Astrocyte (in vitro differentiated cells and primary cell): ENCODE results near the gene ASPG. TPM values are rescaled to one million over a fixed set of nuclear protein-coding genes. Genes with fewer than 3 reads are reported as not detected.

Experiments used
- DNase-seq: peaks from one replicate; pipeline ENCODE4 v3.0.0-alpha.2; 2010; ENCODE audit warnings: low read depth
- FAIRE-seq: peaks from 2 replicates; lab custom pipeline; 2011; peaks lifted over from hg19 to GRCh38; lab: Jason Lieb, UNC
- H2AFZ ChIP-seq: 2 replicates; pipeline ENCODE4 v1.6.0; 2012; ENCODE audit warnings: low read depth, low read length, inconsistent platforms
- H3K27ac ChIP-seq: 2 replicates; pipeline ENCODE4 v1.5.1; 2011; ENCODE audit warnings: low read depth, low read length, inconsistent platforms
- H3K27me3 ChIP-seq: 2 replicates; pipeline ENCODE4 v1.6.0; 2011; ENCODE audit warnings: low read length, inconsistent platforms; ENCODE audit not compliant: insufficient read depth
- H3K36me3 ChIP-seq: 2 replicates; pipeline ENCODE4 v1.5.1; 2011; ENCODE audit warnings: low read length, inconsistent platforms; ENCODE audit not compliant: insufficient read depth
- H3K4me1 ChIP-seq: 2 replicates; pipeline ENCODE4 v1.5.1; 2011; ENCODE audit warnings: low read length, inconsistent platforms; ENCODE audit not compliant: insufficient read depth
- H3K4me2 ChIP-seq: 2 replicates; pipeline ENCODE4 v1.6.0; 2012; ENCODE audit warnings: low read length, inconsistent platforms
- H3K4me3 ChIP-seq: 2 replicates; pipeline ENCODE4 v1.5.1; 2011; ENCODE audit warnings: low read depth, mild to moderate bottlenecking, low read length, inconsistent platforms; ENCODE audit not compliant: insufficient read depth
- H3K79me2 ChIP-seq: 2 replicates; pipeline ENCODE4 v1.6.0; 2012; ENCODE audit warnings: mild to moderate bottlenecking, low read length, inconsistent platforms; ENCODE audit not compliant: insufficient read depth
- H3K9ac ChIP-seq: 2 replicates; pipeline ENCODE4 v1.6.0; 2012; ENCODE audit warnings: mild to moderate bottlenecking, low read length, inconsistent platforms
- H3K9me3 ChIP-seq: 2 replicates; pipeline ENCODE4 v1.5.1; 2012; ENCODE audit warnings: low read depth, mild to moderate bottlenecking, low read length, inconsistent platforms; ENCODE audit not compliant: insufficient read depth
- H4K20me1 ChIP-seq: 2 replicates; pipeline ENCODE4 v1.6.0; 2012; ENCODE audit warnings: low read length, inconsistent platforms; ENCODE audit not compliant: insufficient read depth
- H3K27ac Mint-ChIP-seq: one replicate; pipeline ENCODE4 v1.8.0; 2021; ENCODE audit warnings: mild to moderate bottlenecking, mixed read lengths; ENCODE audit not compliant: unreplicated experiment
- H3K27me3 Mint-ChIP-seq: one replicate; pipeline ENCODE4 v1.8.0; 2021; ENCODE audit warnings: low read depth, mixed read lengths; ENCODE audit not compliant: unreplicated experiment
- H3K36me3 Mint-ChIP-seq: one replicate; pipeline ENCODE4 v1.8.0; 2021; ENCODE audit warnings: low read depth, mixed read lengths; ENCODE audit not compliant: unreplicated experiment
- H3K4me1 Mint-ChIP-seq: one replicate; pipeline ENCODE4 v1.8.0; 2021; ENCODE audit warnings: low read depth, mixed read lengths; ENCODE audit not compliant: unreplicated experiment
- H3K4me3 Mint-ChIP-seq: one replicate; pipeline ENCODE4 v1.8.0; 2021; ENCODE audit warnings: mild to moderate bottlenecking, moderate library complexity, mixed read lengths; ENCODE audit not compliant: unreplicated experiment
- H3K9me3 Mint-ChIP-seq: one replicate; pipeline ENCODE4 v1.8.0; 2021; ENCODE audit warnings: mild to moderate bottlenecking, mixed read lengths; ENCODE audit not compliant: unreplicated experiment
- CTCF ChIP-seq: IDR thresholded peaks from 2 replicates; pipeline ENCODE4 v1.5.1; 2011; ENCODE audit warnings: low read depth, mild to moderate bottlenecking, inconsistent platforms, low read length, moderate library complexity; ENCODE audit not compliant: insufficient read depth
- EZH2 ChIP-seq: IDR thresholded peaks from 2 replicates; pipeline ENCODE4 v1.6.1; 2012; ENCODE audit warnings: mild to moderate bottlenecking, low read length, inconsistent platforms; ENCODE audit not compliant: insufficient read depth
- total RNA-seq: library from RNA; stranded (reverse); gene quantifications from 2 replicates; pipeline ENCODE4 v1.2.1, GENCODE V29; 2021

ASPG gene
- total RNA-seq, 1 donor from 2014 or later: not detected

DNA sequence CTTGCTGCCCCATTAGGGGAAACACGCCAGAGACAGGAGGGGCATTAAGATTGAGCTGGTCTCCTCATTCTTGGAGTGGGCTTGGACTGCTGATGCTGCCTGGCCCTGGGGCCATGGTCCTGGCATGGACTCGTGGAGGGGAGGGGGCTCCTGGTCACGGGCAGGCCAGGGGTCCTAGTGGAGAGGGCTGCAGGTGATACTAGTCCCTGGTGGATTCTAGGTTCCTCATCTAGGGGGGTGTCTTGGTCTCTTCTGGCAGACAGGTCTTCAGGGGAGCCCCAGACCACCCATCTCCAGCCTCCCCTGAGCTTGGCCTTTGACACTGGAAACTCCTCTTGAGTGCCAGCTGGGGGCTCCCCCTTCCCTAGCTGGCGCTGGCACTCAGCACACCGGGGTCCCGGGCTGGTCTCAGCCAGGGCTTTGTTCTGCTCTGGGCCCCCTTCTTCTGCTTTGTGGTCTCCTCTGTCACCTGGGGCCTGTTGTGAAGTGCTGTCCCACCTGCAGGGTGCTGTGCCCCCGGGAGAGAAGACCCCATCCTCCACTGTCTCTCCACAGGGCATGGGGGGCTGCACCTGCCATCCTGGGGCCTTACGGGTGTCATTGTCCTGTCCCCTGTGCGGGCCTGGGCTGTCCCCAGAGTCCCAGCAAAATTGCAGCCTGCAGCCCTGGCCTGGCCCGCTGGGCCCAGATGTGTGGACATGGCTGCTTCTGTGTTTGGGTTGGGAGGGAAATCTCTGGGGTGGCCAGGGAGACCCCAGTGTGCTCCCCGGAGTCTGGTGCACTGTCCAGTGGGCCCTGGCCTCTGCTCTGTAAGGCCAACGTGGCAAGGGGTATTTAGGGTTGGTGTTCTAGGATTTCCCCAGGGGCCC, 55.2 kb downstream of the ASPG start:
- TF ChIP-seq CTCF (no peak), EZH2 (no peak)
- no peak overlapping the region for H3K9ac ChIP-seq
- Mint-ChIP-seq H3K4me1 (no peaks in the 10 kb centered on the region), H3K36me3 (no peaks in the 10 kb centered on the region), H3K4me3 (no peak overlapping the region), H3K27me3 (peaks cover 30% of the 10 kb centered on the region), H3K9me3 (no peaks in the 10 kb centered on the region), H3K27ac (no peak overlapping the region)
- DNase-seq: no peak
- no peak for FAIRE-seq
- H3K27me3 ChIP-seq: peaks cover 15% of the 10 kb centered on the region
- H3K4me3 ChIP-seq: no peak overlapping the region
- H3K9me3 ChIP-seq: no peaks in the 10 kb centered on the region
- no peak overlapping the region for H3K27ac ChIP-seq
- no peaks in the 10 kb centered on the region for H3K79me2 ChIP-seq
- H3K36me3 ChIP-seq: no peaks in the 10 kb centered on the region
- H4K20me1 ChIP-seq: no peaks in the 10 kb centered on the region
- no peak overlapping the region for H3K4me2 ChIP-seq
- no peak overlapping the region for H2AFZ ChIP-seq
- peaks cover 5% of the 10 kb centered on the region for H3K4me1 ChIP-seq

DNA sequence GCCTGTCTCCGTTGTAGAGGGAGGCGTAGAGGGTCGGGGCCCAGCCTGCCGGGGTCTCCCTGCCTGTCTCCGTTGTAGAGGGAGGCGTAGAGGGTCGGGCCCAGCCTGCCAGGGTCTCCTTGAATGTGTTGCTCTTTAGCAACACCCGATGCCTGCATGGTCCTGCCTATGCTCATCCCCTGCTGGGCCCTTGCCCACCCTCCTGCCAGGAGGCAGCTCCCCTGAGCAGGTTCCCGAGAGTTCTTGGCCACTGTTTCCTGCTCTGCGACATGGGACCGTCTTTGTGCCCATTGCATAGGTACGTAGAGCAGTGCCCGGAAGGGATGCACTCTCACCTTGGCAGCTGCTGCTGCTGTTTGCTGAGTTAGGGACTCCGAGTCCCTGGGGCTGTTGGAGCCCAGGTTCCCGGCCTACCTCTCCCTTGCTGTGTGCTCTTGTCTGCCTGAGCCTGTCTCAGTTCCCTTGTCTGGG, 56.2 kb downstream of the ASPG start:
- Histone ChIP-seq H3K4me1 (peaks cover 5% of the 10 kb centered on the region), H4K20me1 (no peaks in the 10 kb centered on the region), H2AFZ (no peak overlapping the region), H3K27ac (no peak overlapping the region), H3K4me2 (no peak overlapping the region), H3K27me3 (peaks cover 11% of the 10 kb centered on the region), H3K4me3 (no peak overlapping the region), H3K9ac (no peak overlapping the region), H3K36me3 (no peaks in the 10 kb centered on the region), H3K9me3 (no peaks in the 10 kb centered on the region), H3K79me2 (no peaks in the 10 kb centered on the region)
- Mint-ChIP-seq H3K36me3 (no peaks in the 10 kb centered on the region), H3K4me3 (no peak overlapping the region), H3K9me3 (no peaks in the 10 kb centered on the region), H3K27ac (no peak overlapping the region), H3K27me3 (peaks cover 33% of the 10 kb centered on the region), H3K4me1 (no peaks in the 10 kb centered on the region)
- no peak for DNase-seq
- FAIRE-seq: no peak
- no peak for TF ChIP-seq EZH2
- TF ChIP-seq CTCF: no peak
